Stimulated activated CD4-positive, alpha-beta T cell treated with anti-CD3 and anti-CD28 coated beads, Interleukin-2, amount 100 ng/mL, for 24 hours (primary cell): ENCODE results near the gene TTI1.
A peak's percentile ranks its signal among the peaks of the same experiment; 100 is the strongest.

Experiments
- DNase-seq, 2 donors: peaks; one replicate each; pipeline ENCODE4 v3.0.0-alpha.2; 2020

The TTI1 gene

DNA sequence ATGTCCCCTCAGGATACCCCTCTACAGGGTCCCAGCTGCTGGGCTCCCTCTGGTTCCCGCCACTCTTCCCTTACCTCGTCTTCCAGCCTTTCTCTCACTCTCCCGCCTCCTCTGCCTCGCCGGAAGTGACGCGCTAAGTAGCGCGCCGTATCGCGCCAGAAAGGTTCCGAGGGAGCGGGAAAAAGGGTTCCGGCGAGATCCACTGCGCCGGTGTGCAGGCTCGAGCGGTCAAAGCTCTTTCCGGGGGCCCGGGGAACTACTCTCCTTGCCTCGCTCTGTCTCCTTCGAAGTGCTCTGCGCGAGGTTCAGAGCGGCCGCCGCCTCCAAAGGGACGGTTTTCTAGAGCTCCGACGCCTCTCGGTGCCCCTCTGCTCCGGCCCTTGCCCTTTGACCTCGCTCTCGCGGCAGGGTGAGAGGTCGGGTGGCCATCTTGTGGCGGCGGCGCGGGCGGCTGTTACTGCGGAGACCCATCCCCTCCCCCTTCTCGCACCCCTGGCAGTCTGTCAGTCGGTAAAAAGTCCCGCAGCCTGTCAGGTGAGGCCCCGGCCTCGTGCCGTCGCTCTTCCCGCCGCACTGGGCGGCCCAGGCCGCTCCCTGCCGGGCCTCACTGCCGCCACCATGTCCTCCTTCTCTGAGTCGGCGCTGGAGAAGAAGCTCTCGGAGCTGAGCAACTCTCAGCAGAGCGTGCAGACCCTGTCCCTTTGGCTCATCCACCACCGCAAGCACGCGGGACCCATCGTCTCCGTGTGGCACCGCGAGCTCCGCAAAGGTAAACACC, at the start of gene TTI1, which contains the start of gene RPRD1B:
Gene TTI1 (minus strand): TSS at position 127 of the 778 bp plus-strand sequence. CDS start 19,640 bp downstream, outside the sequence.
Gene RPRD1B (plus strand): TSS at position 417 of the 778 bp plus-strand sequence. CDS start 202 bp downstream, at position 619.
- peak; percentile 89 for DNase-seq

DNA sequence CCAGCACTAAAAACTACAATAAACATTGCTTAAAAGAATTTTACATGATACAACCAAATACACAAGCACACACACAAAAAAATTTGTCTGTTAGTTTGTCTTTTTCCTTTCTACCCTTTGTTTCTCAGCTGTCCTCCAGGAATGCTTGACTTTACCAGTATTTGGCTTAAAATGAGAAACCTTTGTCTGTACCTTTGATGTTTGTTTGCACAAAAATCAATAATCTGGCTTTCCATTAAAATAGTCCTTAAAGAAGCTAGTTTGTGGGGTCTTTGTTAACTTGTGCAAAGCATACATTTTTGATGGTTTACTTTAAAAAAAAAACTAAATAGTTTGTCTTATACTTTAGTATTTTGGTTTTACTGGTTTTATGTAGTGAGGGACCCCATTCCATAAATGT, 49.6 kb upstream of the TTI1 start:
- DNase-seq, result no peak

DNA sequence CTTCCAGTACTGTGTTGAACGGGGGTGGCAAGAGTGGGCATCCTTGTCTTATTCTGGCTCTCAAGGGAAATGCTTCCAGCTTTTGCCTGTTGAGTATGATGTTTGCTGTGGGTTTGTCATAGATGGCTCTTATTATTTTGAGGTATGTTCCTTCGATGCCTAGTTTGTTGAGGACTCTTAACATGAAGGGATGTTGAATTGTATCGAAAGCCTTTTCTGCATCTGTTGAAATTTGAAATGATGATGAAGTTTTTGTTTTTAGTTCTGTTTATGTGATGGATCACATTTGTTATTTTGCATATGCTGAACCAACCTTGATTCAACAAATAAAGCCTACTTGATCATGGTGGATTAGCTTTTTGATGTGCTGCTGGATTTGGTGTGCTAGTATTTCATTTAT, 48.3 kb upstream of the TTI1 start:
- no peak for DNase-seq

DNA sequence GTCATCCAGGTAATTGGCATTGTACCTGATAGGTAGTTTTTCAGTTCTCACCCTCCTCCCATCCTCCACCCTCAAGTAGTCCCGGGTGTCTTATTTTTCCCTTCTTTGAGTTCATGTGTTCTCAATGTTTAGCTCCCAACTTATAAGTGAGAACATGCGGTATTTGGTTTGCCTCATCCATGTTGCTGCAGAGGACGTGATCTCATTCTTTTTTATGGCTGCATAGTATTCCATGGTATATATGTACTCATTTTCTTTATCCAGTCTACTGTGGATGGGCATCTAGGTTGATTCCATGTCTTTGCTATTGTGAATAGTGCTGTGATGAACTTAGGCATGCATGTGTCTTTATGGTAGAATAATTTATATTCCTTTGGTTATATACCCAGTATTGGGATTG, 46.1 kb upstream of the TTI1 start:
- no peak for DNase-seq

DNA sequence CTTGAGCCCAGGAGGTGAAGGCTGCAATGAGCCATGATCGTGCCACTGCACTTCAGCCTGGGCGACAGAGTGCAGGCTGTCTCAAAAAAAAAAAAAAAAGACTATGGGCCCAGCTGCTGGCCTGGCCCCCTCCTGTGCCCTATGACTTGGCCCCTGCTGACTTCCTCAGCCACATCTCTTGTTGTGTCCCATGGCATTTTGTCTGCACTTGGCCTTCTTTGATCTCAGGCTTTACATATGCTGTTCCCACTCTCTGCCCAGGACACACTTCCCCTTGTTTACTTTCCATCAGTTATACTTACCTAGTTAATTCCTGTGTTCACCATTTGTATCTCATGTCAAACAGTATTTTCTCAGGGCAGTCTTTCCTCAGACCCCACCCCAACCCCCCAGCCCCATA, 44.8 kb upstream of the TTI1 start:
- DNase-seq, result no peak

DNA sequence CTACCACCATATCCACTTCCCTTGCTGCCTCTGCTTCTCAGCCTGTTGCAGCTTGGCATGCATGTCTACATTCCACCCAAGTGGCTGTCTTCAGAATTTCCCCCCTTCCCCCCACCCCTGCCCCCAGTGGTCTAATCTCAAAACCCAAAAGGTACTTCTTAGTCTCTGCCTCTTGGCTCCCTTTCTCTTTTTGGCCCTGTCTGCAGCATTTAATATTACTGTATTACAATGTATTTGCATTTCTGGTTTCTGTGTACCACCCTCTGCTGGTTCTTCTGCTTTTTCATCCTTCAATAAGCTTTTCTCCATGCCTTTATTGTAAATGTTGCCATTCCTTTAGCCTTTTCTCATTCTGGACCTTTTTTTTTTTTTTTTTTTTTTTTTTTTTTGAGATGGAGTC, 43.3 kb upstream of the TTI1 start:
- DNase-seq, result no peak

DNA sequence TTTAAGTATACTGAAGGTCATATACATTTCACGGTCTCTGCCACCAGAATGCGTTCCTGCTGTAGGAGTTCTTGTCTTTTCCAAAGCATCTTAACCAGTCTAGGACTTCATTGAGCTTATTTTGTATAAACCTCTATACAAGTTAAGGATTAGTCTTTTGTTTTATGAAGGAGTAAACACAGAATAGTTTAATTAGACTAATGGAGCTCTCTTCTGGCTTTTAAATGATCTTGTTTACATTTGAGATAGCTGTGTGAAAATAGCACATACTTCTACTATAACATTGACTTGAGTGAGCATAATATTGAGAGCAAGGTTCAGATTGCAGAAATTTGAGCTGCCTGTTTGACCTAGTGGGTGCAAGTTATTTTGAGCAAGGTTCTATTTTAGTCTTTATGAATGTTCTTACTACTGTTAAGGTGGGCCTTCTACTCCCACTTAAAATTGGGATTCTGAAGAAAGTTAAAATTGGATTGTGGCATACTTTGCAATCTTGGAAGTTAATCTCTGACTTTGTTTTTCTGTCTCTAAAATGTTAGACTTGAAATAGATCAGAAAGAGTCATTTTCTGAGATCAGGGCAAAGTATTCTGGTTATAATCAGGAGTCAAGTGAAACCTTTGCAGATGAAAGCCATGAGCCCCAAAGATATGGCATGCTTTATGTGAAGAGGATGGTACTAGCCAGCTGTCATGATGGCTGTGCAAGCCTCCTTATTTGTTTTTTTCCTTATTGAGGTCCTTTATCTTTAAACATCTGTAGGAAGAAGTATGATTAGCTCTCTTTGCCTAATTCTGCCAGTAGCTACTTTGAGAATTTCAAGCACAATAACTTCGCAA, 42.1 kb upstream of the TTI1 start:
- DNase-seq, result no peak

DNA sequence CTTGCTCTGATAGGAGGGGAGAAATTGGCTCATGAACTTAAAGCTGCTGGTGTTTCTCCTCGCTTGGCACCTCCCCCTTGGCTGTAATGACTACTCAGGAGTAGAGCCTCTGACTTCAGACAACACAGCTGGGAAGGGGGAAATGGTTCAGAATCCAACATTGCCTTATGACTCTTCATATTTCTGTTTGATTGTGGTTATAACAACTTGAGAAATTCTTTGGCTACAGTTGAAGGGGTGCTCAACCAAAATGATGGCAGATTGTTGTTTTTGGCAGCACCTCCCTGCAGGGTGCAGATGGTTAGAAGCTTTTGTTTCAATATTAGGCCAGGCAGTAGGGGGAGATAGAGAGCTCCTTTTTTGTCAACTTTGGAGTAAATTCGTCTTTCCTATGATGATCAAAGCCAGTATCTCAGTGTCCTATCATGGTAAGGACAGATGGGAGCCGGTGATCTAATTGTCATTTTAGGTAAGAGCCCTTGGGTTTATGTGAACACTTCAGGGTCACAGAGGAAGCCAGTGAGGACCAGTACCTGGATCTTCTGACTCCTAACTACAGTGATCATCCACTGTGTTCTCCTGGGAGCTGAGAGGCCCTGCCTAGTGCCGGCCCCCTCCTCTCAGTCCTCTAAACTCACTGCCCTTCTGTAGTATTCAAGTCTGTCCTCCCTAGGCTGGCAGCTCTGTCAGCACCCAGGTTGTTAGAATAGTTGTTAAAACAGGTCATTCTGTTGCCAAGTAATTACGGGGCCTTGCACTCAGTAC, 40.2 kb upstream of the TTI1 start:
- DNase-seq, result no peak

DNA sequence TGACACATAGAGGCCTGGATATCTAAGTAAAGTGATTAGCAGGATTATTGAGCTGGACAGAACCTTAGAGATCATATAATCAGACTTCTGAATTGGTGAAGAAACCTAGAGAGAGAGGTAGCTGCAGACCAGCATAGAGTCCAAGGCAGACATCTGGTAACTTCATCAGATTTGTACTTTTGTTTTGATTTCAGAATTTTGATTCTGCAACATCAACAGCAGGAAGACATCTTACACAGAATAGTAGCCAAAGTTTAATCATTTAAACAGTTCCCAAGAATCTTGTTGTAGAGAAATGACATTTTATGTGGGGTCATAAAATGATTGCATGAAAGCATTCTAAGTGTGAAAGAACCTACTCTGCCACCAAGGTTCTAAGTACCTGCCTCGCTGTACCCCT, 39.6 kb upstream of the TTI1 start:
- no peak for DNase-seq

DNA sequence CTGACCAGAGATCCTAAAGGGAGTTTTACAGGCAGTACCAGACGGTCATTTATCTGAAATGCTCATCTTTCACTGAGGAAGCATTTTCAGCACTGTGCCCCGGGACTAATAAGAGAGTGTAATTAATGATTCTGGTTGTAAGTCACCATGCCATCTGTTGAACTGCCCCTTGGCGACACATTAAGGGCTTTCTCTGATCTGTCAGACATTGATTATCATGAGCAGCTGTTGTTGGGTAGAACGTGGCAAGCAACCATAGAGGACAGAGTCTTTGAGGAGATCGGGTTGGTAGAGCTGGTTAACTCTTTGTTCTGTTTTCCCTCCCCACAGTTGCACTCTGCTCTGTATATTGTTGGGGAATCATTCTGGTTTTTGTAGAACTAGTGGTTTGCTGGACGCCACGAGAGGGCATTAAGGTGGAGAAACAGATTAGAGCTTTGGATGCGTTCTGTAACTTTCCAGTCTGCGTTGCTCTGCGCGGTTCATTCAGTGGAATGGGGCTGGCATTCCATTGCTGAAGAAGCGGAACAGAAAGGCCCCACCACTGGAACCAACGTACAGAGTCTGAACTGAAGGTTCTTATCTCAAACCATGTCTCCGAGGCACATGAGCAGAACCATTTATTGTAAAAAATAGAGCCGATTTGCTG, 34.6 kb upstream of the TTI1 start:
- DNase-seq, result no peak

DNA sequence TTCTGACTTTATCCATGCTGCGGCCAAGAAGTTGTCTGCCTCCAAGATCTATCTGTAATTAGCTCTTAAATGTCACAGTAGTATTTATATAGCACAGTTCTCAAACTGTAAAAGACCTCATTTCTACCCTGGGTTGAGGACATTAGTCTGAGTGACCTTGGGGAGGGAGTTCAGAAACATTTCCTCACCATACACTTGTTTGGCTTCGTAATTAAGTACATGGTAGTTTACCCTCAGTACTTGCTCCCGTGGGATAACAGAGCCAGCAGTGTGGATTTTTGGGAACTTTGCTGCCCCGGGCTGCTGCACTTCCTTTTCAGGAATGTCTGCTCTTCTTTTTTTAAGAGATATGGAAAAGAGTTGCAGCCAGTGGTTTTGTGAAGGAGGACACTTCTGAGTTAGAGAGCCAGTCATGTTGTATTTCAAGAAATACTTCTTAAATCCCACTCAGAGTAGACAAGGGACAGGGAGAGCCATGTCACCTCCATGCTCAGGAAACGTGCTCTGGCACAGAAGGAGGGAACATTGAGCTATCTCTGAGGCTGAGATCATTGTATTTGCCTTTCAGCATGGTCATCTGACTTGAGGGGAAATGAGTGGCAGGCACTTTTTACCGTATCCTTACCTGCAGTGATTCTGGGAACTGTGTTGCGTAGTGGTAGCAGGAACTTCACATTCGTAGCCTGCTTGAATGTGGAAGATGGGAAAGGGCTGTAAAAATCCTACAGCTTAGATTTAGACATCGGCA, 33.9 kb upstream of the TTI1 start:
- no peak for DNase-seq

DNA sequence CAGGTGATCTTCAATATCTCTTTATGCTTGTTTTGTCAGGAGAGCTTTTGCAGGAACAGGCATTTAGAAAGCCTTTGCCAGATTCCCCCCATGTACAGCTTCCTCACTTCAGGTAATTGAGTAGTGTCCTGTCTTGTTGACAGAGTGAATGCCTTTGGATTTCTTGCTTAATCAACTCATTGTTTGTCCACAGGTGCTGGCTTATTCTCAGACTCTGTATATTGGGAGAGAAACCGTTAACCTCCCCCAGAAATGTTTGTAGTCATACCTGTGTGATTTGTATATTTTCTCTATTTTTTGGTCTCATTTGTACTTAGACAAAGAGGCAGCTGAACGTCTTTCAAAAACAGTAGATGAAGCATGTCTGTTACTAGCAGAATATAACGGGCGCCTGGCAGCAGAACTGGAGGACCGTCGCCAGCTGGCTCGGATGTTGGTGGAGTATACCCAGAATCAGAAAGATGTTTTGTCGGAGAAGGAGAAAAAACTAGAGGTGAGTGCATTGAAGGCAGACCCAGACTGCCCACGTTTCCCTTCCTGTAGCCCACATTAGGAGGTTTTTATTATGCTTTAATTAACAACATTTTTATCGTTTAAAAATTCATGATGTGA, 32.6 kb upstream of the TTI1 start:
- DNase-seq, result no peak

DNA sequence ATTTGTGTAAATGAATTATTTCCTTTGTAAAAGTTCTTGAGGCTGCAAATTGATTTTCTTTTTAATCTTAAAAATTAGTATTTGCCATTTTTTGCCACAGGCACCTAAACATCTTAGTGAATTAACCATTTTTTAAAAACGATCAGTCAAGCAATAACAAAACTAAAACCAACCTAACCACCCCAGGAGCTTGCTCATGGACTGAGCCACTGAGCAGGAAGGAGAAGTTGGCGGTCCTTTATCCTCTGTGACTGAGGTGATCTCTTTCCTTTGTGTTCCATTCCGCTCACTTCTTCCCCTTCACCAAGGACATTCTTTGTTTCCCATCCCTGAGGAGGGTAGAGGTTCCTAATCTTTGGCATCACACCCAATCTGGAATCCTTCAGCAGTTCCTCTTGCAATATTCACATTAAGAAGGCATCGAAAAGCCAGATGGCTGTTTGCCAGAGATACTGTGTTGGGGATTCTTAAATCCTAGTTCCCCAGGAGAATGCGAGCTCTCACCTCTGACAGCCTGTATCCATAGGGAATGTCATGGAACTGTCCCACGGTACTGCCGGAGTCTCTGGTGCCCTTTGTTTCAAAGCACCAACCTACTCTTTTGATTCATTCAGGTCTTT, 30.8 kb upstream of the TTI1 start:
- DNase-seq, result no peak

DNA sequence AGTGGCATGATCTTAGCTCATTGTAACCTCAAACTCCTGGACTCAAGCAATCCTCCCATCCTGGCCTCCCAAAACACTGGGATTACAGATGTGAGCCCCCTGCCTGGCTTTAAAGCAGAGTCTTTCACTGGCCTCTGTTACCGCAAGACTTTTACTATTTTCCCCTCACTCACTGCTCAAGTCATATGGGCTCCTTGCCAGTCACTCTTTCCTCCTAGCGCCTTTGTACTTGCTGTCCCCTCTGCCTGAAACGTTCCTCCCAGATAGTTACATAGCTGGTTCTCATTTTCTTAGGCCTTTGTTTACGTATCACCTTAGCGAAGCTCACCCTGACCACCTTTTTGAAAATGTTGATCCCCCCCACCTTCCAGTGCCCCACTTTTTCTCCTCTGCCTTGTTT, 29.6 kb upstream of the TTI1 start:
- no peak for DNase-seq

DNA sequence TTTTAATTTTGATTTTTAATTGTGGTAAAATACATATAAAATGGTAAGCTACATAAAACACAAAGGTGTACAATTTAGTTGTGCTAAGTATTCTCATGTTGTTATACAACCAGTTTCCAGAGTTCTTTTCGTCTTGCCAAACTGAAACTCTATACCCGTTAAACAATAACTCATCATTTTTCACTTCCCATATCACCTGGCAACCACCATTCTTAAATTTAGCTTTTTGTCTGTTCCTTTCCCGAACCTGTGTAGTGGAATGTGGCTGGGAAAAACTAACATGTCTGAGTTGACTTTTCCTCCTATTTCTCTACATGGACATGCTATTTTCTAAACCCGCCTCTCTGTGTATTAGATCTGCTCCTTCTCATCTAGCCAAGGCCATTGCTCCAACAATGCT, 27.9 kb upstream of the TTI1 start:
- no peak for DNase-seq

DNA sequence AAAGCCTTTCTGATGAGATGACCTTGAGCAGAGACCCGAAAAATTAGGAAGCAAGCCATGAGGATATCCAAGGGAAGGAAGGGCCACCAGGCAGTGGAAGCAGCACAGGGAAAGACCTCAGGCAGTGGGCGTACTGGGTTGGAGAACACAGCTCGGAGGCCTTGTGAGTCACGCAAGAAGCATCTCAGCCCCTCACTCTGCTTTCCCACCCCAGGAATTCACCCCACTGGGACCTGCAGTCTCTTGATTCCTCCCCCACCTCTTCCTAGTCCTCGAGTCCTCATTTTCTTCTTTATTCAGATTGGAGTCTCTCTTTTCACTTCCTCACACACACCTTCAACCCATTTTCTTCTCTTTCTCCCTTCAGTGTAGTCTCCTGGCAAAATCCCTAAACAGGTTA, 27.3 kb upstream of the TTI1 start:
- DNase-seq, result no peak

DNA sequence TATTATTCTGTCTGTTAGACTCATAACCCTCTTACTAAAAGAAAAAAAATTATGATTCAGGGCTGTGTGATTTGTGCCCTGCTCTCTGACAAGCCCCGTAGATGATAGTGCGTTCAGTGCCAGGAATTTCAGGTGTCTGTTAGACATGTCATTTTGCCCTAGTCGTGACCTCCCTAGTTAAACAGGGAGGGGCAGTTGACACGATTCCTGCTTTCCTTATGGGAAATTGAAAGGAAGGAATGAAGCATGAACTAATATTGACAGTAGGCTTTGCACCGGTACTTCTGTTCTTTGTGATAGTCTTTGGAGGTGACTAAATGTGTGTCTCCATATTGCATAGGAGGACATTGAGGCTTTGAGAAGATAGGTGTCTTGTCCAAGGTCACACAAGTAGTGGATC, 26.6 kb upstream of the TTI1 start:
- DNase-seq, result no peak

DNA sequence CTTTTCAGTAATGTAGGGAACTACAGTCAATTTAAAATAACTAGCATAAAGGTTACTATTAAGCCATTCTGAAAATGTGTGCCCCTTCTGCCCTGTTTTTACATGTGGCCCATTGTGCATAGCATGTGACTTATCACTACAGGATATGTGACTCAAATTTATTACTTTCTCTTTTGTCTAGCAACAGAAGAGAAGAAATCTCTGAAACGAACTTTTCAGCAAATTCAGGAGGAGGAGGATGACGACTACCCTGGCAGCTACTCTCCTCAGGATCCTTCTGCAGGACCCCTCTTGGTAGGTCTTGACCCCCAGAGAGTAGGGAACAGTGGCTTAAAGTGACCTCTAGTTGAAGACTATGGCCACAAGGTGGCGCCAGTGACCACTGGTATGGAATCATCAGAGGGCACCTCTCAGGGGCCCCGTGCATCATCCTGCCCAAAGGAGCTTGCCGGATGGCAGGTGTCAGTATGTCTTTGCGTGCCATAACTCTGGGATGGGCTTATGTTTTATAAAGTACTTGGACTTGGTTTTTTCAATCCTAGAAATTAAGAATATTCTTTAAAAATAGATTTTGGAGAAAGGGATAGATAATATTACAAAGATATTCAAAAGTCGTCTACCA, 24.2 kb upstream of the TTI1 start:
- DNase-seq, result peak; percentile 79

DNA sequence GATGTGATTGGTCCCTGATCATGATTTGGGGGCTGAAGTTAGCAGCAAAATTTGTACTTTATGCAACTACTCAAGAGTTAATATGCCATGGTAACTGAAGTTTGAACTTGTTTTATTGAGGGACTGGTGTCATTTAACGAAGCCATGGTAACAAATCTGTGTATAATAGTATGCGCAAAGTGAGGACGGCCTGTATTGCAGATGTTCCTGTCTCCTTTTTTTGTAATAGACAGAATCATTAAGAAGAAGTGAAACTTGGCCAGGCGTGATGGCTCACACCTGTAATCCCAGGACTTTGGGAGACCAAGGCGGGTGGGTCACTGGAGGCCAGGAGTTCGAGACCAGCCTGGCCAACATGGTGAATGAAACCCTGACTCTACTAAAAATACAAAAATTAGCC, 22.6 kb upstream of the TTI1 start:
- DNase-seq, result no peak

DNA sequence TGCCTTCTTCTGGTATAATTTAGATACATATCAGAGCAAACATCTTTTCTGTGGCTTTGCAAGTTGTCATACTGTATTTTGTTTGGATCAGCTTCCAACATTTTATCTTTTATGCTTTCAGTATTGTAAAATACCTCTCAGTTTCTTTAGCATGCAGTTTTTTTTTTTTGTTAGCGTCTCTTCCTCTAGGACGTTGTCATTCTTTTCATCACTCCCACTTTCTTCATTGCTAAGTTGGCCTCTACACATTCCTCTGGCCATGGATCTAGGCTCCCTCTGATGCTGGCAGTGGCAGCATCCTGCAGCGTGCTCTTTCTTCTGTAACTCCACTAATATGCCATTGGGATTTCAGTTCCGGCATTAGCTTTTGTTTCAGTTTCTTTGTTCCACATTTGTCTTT, 22.0 kb upstream of the TTI1 start:
- DNase-seq, result no peak

DNA sequence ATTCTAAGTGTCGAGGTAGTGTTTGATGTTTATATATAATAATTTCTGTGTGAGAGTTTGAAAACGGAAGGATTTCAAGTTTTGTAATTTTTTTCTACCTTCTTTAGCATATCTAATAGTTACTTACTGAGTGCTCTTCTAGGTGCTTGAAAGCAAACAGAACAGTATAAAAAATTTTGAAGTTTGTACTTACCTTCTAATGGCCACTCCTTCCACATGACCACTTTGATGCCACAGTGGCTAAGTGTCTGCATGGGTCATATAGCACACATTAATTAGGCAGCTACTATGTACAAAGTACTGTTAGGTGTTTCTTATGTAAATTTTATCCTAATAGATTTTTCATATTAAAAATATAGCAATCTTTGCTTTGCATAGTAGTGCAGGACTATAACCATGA, 21.4 kb upstream of the TTI1 start:
- no peak for DNase-seq
